ENCODE measurements around the gene TM7SF2. TPM values are rescaled to one million over a fixed set of nuclear protein-coding genes. Genes with fewer than 3 reads are reported as not detected.

The TM7SF2 gene
- total RNA-seq, 1 experiment from 2014 or later = 63.8 TPM

GRCh38 chr11:65087216-65087615, 24.5 kb upstream of the TM7SF2 start:
- TF ChIP-seq, protein P1, sequence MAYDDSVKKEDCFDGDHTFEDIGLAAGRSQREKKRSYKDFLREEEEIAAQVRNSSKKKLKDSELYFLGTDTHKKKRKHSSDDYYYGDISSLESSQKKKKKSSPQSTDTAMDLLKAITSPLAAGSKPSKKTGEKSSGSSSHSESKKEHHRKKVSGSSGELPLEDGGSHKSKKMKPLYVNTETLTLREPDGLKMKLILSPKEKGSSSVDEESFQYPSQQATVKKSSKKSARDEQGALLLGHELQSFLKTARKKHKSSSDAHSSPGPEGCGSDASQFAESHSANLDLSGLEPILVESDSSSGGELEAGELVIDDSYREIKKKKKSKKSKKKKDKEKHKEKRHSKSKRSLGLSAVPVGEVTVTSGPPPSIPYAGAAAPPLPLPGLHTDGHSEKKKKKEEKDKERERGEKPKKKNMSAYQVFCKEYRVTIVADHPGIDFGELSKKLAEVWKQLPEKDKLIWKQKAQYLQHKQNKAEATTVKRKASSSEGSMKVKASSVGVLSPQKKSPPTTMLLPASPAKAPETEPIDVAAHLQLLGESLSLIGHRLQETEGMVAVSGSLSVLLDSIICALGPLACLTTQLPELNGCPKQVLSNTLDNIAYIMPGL (CRISPR knock-in tag; IDR thresholded peaks at IDR 0.05) = no peak
- TF ChIP-seq, protein P2, sequence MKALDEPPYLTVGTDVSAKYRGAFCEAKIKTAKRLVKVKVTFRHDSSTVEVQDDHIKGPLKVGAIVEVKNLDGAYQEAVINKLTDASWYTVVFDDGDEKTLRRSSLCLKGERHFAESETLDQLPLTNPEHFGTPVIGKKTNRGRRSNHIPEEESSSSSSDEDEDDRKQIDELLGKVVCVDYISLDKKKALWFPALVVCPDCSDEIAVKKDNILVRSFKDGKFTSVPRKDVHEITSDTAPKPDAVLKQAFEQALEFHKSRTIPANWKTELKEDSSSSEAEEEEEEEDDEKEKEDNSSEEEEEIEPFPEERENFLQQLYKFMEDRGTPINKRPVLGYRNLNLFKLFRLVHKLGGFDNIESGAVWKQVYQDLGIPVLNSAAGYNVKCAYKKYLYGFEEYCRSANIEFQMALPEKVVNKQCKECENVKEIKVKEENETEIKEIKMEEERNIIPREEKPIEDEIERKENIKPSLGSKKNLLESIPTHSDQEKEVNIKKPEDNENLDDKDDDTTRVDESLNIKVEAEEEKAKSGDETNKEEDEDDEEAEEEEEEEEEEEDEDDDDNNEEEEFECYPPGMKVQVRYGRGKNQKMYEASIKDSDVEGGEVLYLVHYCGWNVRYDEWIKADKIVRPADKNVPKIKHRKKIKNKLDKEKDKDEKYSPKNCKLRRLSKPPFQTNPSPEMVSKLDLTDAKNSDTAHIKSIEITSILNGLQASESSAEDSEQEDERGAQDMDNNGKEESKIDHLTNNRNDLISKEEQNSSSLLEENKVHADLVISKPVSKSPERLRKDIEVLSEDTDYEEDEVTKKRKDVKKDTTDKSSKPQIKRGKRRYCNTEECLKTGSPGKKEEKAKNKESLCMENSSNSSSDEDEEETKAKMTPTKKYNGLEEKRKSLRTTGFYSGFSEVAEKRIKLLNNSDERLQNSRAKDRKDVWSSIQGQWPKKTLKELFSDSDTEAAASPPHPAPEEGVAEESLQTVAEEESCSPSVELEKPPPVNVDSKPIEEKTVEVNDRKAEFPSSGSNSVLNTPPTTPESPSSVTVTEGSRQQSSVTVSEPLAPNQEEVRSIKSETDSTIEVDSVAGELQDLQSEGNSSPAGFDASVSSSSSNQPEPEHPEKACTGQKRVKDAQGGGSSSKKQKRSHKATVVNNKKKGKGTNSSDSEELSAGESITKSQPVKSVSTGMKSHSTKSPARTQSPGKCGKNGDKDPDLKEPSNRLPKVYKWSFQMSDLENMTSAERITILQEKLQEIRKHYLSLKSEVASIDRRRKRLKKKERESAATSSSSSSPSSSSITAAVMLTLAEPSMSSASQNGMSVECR (CRISPR knock-in tag; IDR thresholded peaks at IDR 0.05; ENCODE audit: borderline replicate concordance) = no peak
- TF ChIP-seq ZNF423 (CRISPR knock-in tag; IDR thresholded peaks at IDR 0.05) (no peak), NFYB (CRISPR knock-in tag; conservative IDR thresholded peaks at IDR 0.05; ENCODE audit: low read depth) (no peak), SMAD3 (CRISPR knock-in tag; IDR thresholded peaks at IDR 0.05; ENCODE audit: borderline replicate concordance) (no peak)
- TF ChIP-seq, protein P3, sequence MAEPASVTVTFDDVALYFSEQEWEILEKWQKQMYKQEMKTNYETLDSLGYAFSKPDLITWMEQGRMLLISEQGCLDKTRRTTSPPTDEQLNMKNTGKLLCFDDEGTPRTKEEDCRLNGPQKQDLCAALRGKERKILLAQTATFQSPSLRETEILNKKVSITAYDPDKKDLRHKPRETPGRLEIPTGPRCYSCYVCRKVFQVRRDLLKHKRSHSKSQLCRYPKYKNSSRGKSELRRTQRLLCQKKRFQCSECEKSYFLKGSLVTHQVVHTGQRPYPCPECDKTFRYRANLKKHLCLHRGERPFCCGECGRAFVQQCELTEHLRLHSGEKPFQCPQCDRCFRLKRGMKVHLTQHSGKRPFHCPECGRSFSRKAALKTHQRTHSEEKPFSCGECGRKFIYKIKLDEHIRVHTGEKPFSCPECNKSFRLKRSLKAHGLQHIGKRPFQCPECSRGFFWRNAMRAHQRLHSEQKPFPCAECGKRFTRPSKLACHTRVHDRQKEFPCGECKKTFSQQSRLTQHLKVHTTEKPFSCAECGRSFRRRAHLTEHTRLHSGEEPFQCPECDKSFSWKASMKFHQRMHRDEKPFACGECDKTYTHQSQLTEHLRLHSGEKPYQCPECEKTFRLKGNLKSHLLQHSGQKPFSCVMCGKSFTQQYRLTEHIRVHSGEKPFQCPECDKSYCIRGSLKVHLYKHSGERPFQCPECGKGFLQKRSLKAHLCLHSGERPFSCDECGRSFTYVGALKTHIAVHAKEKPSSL (CRISPR knock-in tag; conservative IDR thresholded peaks at IDR 0.05) = no peak
- CTCF ChIA-PET = interaction anchor here (1.0 kb wide), 1 partner anchor 73 kb away, joined by 3 read pairs; the partner anchor contains the start of gene ARL2

DNA sequence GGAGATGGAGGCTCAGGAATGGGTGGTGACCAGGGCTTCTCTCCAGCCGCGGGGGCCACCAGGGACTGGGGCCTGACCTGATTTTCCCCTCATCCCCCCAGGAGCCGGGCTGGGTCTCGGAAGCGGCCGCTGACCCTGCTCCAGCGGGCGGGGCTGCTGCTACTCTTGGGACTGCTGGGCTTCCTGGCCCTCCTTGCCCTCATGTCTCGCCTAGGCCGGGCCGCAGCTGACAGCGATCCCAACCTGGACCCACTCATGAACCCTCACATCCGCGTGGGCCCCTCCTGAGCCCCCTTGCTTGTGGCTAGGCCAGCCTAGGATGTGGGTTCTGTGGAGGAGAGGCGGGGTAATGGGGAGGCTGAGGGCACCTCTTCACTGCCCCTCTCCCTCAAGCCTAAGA, 23.8 kb upstream of the TM7SF2 start:
- Mint-ChIP-seq H3K36me3 (peaks cover 6% of the 10 kb centered on the region), H3K4me3 (no peak overlapping the region), H3K9me3 (no peaks in the 10 kb centered on the region), H3K4me1 (peaks cover 8% of the 10 kb centered on the region), H3K27me3 (ENCODE audit: low read depth) (no peaks in the 10 kb centered on the region), H3K27ac (no peak overlapping the region)
- CTCF ChIA-PET = no interaction called here
- DNase-seq (ENCODE audit: low spot score) (no peak), ATAC-seq (no peak)
- POLR2A ChIA-PET = no interaction called here
- TF ChIP-seq, protein P4, sequence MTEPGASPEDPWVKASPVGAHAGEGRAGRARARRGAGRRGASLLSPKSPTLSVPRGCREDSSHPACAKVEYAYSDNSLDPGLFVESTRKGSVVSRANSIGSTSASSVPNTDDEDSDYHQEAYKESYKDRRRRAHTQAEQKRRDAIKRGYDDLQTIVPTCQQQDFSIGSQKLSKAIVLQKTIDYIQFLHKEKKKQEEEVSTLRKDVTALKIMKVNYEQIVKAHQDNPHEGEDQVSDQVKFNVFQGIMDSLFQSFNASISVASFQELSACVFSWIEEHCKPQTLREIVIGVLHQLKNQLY (CRISPR knock-in tag; IDR thresholded peaks at IDR 0.05) = no peak
- TF ChIP-seq, protein P5, sequence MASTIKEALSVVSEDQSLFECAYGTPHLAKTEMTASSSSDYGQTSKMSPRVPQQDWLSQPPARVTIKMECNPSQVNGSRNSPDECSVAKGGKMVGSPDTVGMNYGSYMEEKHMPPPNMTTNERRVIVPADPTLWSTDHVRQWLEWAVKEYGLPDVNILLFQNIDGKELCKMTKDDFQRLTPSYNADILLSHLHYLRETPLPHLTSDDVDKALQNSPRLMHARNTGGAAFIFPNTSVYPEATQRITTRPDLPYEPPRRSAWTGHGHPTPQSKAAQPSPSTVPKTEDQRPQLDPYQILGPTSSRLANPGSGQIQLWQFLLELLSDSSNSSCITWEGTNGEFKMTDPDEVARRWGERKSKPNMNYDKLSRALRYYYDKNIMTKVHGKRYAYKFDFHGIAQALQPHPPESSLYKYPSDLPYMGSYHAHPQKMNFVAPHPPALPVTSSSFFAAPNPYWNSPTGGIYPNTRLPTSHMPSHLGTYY (CRISPR knock-in tag; IDR thresholded peaks at IDR 0.05) = no peak
- no peak for TF ChIP-seq SP1 (CRISPR knock-in tag; conservative IDR thresholded peaks at IDR 0.05)
- no peak for TF ChIP-seq ATF6 (CRISPR knock-in tag; IDR thresholded peaks at IDR 0.05)

More at GRCh38 chr11:65087216-65087615, 24.5 kb upstream of the TM7SF2 start:
- POLR2A ChIA-PET = no interaction called here
- H3K4me1 Mint-ChIP-seq = peaks cover 10% of the 10 kb centered on the region
- no peaks in the 10 kb centered on the region for H3K27me3 Mint-ChIP-seq (ENCODE audit: low read depth)
- H3K27ac Mint-ChIP-seq = no peak overlapping the region
- H3K36me3 Mint-ChIP-seq = peaks cover 9% of the 10 kb centered on the region
- no peaks in the 10 kb centered on the region for H3K9me3 Mint-ChIP-seq
- DNase-seq (ENCODE audit: low spot score) (no peak), ATAC-seq (no peak)
- H3K4me3 Mint-ChIP-seq = no peak overlapping the region
